Globus pallidus (tissue), 1 donor: ENCODE measurements around the gene HS2ST1.
"Not testable (repeated sequence)": the region's sequence is repeated elsewhere in the genome, so short reads cannot be mapped to it uniquely, and the experiment has no call there.

ENCODE experiments used
- DNase-seq: peaks from one replicate; pipeline ENCODE4 v3.0.0-alpha.2; 2015; ENCODE audit warnings: low spot score

The HS2ST1 gene

DNA sequence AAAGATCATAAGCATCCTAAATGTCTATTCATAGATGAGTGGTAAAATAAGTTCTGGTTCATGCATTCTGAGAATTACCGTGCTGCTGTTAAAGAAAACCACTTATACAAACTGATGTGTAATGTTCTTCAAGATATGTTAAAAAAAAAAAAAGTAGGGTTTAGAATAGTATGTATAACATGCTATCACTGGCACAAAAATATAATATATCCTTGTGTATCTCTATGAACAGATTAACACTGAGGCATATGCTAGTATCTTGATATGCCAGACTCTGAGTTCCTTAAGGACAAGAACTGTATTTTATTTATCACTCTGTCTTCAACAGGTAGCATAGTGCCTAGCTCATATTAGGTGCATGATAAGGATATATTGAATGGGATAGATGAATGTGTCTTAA, 108.9 kb downstream of the HS2ST1 start:
- no peak for DNase-seq

DNA sequence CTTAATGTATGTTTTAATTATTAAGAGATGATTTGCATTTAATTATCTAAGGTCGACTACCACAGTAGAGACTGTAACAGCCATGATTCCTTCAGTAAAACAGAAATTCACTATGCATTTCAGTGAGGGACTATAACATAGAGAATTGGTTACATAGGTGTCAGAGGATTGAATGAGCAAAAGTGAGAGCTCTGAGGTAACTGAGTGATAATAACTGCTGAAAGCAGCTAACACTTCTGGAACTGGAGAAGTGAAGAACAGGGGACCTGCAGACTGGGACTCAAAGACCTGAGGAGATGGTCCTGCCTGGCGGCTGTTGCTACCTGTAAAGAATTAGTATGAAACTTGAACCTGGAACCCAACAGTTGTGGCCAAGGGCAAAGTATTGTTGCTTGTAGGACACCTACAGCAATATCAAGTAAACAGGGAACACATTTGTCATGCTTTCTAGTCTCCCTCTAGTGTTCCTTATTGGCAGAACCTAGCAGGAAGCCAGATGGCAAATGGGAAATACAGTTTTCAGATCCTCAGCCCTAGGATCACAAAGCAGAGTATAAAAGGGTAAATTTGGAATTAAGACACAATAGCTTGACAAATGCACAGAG, 110.6 kb downstream of the HS2ST1 start:
- peak; percentile 11 for DNase-seq

DNA sequence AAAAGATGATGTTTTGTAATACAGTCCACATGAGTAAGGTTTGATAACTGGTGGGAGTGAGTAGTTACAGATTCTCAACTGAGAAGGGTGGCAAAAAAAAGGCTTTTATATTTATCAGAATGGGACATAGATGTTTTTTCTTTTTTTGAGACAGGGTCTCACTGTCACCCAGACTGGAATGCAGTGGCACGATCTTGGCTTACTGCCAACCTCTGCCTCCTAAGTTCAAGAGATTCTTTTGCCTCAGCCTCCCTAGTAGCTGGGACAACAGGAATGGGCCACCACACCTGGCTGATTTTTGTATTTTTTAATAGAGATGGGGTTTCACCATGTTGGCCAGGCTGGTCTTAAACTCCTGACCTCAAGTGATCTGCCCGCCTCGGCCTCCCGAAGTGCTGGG, 113.1 kb downstream of the HS2ST1 start:
- not testable (repeated sequence) for DNase-seq

DNA sequence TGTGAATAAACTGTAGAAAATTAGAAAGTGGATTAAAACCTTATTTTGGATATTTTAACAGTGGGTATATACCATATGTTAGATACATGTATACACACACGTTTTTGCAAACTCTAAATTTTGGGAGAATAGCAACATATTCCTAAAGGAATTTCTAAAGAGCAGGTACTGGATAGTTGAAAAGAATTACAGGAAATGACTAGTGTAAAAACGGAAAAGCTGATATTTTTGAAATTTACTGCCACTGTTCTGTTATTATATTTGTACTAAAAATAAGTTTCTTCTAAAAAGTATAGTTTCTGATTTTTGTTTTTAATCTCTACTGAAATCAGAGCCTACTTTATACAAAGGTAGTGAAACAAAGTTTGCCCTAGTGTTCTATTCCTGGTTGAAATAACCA, 114.1 kb downstream of the HS2ST1 start:
- no peak for DNase-seq

DNA sequence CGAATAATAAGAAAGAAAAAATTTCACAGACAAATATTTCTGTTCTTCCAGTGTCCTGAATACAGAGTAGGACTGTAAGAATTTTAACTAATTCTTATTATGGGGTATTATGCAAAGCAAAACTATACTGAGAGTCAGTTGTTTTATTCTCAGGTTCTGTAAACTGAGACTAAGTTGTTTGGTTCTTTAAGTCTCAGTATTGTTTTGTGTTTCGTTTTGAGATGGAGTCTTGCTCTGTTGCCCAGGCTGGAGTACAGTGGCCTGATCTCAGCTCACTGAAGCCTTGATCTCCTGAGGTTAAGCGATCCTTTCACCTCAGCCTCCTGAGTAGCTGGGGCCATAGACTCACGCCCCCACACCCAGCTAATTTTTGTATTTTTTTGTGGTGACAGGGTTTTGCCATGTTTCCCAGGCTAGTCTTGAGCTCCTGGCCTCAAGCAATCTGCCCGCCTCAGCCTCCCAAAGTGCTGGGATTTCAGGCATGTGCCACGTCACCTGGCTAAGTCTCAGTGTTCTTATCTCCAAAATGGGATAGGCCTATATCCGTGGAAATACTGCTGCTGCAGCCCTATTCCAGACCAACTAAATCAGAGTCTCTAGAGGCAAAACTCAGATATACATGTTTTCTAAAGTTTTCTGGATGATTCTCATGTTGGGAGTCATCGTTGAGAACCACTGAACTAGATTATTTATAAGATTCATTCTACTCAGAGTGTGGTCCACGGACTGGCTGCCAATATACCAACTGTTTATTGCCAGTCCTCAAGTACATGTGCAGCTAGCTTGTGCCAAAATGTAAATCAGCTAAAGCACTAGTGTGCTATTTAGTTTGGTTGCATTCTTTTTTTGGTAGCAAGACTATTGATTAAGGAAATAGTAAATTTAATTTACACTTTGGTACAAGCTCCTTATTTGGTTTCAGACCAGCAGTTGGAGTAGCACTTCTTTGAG, 116.6 kb downstream of the HS2ST1 start:
- no peak for DNase-seq

DNA sequence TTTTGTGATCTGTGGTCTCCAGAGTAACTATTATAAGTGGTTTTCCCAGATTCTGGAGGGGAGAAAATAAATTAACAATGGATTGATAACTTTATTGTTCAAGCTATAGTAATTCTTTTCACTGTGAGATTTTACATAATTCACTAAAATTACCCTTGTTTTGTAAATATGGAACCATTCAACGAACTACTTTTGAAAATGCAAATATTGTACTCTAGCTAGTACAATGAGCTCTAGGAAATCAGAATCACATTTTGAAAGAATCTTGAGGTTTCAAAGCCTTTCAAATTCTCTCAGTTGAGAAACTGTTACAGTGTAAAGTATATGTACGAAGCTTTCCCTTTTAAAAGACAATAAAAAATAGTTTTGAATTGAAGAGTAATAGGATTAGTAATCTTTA, 119.9 kb downstream of the HS2ST1 start:
- no peak for DNase-seq

DNA sequence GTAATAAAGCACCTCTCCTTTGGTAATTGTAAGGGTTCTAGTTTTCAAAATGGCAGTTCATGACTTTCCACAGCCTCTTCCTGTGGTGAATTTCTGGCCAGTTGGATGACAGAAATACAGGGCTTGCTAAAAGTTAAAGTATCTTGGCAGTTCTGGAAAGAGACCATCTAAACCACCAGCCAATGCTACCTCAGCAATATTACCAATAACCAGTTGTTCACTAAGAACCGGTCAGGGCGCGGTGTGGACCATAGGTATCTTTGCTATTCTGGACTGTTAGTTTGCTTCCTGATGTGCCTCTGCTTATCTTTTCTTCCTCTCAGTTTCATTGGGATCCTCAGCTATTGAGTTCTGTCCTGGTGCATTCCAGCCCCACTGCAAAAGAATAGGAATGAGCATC, 124.7 kb downstream of the HS2ST1 start:
- DNase-seq, result no peak

DNA sequence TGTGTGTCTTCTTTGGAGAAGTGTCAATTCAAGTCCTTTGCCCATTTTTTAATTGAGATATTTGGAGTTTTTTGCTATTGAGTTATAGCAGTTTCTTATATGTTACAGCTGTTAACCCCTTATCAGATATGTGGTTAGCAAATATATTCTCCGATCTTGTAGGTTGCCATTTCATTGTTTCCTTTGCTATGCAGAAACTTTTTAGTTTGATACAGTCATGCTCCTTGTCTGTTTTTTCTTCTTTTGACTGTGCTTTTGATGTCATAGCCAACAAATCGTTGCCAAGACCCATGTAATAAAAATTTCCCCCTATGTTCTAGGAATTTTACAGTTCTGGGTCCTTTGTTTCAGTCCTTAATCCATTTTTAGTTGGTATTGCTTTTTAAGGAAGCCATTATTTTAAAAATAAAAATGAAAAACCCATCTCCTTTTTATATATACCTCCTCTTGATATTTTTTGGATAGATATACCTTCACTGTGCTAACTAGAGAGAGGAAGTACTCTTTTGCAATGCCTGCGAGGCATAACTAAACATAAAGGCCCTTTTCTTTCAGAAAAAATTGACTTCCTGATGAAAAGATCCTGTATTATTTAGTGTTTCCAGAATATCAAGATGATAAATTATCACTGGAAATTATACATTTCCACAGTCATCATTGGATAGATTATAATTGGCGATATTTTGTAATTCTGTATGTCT, 127.8 kb downstream of the HS2ST1 start:
- no peak for DNase-seq

DNA sequence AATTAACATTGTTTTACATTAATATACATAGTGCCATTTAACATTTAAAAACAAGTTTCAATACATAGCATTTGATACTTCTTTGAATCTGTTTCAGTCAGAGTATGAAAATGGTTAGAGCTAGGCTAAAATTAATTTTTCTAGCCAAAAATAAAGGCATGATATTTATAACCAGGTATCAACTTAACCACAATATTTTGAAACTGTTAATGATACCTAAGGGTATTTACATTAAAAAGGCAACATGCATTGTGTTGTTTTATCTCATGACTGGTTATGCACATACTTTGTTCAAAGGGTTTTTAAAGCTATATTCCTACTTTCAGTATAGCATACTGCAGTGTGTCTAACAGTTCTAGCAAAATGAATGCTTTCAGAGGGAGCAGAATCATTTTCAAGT, 130.0 kb downstream of the HS2ST1 start:
- no peak for DNase-seq

DNA sequence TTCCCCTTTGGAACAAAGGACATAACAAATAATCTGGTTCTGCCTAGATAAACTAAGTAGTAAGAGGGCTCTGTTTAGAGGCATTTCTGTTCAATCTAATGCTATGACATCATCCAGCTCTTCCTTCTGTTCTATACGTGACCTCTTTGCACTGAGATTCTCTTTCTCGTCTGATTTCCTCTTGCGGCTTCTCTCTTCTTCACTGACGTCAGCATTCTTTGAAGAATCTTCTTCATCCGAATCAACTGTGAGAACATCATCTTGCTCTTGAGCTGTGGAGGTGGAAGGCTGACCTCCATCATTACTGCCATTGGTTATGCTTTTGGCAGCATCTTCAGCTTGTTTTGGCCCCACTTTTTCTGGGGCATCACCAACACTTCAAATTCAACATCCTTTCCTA, 130.4 kb downstream of the HS2ST1 start:
- DNase-seq, result no peak

DNA sequence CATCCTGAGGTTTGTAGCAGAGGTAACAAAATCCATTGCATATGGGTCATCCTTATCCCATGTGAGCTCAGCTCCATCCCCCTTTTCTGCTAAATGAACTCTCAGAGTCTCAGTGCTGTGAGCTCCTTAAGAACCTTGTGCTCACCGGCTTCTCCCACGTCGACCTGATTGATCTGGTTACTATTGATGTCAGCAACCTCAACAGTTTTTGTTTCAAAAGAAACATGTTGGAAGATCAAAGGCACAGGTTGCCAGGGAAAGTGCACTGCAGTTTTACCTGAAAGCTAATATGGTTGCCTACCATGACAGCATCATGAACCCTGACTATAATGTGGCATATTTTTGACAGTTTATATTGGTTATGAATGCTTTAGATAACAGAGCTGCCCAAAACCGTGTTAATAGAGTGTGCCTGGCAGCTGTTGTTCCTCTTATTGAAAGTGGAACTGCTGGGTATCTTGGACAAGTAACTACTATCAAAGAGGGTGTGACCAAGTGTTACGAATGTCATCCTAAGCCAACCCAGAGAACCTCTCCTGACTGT, 131.4 kb downstream of the HS2ST1 start:
- no peak for DNase-seq

DNA sequence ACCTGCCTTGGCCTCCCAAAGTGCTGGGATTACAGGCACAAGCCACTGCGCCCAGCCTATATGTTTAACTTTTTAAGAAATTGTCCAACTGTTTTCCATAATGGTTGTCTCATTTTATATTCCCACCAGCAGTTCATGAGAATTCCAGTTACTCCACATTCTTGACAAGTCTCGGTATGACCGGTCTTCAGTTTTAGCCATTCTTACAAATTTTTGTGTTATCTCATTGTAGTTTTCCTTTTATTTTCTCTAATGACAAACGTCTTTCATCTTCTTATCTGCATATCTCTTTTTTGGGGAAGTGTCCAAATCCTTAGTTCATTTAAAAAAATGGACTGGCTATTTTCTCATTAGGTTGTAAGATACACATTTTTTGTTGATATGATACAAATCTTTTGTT, 132.5 kb downstream of the HS2ST1 start:
- DNase-seq, result no peak

DNA sequence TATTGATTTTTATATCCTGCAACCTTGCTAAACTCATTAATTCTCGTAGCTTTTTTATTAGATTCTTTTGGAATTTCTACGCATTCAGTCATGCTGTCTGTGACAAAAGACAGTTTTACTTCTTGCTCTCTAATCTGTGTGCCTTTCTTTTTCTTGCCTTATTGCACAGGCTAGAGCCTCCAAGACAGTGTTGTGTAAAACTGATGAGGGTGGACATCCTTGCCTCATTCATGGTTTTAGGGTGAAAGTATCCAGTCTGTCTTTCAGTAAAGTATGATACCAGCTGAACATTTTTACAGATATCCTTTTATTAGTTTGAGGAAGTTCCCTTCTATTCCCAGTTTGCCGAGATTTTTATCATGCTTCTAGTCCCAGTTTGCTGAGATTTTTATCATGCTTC, 133.8 kb downstream of the HS2ST1 start:
- no peak for DNase-seq

DNA sequence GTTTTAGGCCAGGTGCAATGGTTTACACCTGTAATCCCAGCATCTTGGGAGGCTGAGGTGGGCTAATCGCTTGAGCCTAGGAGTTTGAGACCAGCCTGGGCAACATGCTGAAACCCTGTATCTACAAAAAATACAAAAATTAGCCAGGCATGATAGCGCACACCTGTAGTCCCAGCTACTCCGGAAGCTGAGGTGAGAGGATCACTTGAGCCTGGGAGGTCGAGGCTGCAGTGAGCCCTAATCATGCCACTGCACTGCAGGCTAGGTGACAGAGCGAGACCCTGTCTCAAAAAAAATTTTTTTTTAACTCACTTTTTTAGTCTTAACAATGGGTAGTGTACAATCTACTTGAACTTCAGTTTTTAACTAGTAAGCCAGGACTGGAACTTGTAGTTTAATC, 137.5 kb downstream of the HS2ST1 start:
- DNase-seq, result no peak

DNA sequence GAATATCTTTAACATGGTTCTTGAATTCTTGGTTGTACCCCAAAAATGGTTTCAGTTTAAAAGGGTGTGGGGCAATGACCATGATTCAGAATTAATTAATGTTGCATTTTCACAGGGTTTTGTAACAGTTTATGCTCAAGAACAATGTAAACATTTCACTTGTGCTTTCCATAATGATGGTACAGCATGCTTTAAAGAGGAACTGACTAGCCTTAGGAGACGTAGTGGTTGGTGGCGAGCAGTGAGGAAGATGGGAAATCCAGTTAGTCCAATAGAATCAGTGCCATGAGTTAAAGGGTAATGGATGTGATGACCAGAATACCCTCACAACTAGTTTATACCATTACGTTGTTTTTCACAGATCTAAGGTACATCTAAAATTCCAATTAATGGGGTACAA, 138.0 kb downstream of the HS2ST1 start:
- DNase-seq, result no peak

DNA sequence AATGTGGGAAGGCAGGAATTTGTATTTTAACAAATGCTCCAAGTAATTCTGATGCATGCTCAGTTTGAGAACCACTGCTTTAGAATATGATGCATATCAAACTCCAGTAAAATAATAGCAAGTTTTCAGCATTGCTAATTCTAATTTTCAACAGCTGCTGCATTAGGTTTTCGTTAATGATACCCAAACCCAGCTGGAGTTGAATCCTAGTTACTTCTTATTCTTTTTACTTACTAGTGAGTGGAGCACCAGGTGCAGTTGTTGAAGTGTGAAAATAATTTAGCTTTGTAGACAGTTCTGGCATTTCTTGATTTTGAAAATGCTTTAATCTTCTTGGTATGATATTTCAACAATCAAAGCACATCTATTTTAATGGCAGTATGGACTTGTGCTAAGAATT, 138.5 kb downstream of the HS2ST1 start:
- no peak for DNase-seq

DNA sequence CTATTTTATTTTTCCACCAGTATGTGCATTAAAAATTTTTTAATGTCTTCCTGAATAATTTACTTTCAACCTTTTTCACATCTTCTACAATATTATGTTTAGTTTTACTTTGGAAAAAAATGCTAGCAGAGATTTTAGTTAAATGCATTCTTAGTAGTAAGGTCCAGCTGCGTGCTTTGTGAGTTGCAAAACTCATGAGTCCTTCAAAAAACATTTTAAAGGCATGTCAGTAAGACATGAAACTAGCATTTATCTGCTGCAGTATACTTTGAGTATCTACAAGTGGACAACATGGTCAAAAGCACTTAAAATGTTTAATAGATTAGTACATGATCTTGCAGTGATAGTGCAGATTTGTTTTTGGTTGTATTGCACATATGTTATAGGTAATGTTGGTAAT, 139.0 kb downstream of the HS2ST1 start:
- no peak for DNase-seq

DNA sequence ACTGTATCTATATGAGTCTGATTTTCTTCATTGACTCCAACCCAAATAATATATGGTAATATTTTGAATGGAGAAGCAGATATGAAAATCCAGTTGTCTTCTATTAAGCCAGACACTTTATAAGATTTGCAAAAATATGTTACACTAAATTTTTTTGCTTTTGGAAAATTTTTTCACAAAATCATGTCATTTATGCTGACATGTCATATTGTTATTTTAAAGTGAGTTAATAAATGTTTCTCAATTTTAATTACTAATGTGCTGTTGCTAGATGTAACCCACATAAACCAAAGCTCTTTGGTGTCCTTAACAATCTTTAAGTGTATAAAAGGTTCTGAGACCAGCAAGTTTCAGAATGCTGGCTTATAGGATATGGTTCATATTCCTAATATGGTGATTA, 142.5 kb downstream of the HS2ST1 start:
- DNase-seq, result no peak

DNA sequence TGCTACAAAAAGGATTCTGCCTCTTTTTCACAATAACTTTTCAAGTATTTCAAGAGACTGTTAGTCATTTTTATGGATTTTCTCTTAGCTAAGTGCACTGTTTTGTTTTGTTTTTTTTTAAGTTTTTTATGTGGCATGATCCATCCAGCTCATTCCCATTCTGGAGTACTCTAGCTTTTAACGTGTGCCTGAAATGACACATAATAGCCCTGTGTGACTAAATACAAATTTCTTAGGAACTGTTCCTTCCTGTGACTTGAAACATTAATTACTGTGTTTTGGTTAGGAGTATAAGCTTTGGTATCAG, 143.9 kb downstream of the HS2ST1 start:
- DNase-seq, result no peak

DNA sequence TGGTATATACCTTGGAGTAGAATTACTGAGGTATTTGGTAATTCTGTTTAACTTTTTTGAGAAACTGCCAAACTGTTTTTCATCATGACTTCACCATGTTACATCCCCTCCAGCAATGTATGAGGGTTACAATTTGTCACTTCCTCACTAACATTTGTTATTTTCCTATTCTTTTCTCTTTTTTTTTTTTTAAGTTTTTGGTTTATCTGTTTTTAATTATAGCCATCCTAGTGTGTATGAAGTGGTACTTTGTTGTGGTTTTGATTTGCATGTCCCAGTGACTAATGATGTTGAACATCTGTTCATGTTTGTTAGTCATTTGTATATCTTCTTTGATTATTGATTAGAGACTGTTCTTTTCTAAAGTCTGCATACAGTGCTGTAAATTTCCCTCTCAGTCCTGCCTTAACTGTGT, 147.3 kb downstream of the HS2ST1 start:
- DNase-seq, result no peak

DNA sequence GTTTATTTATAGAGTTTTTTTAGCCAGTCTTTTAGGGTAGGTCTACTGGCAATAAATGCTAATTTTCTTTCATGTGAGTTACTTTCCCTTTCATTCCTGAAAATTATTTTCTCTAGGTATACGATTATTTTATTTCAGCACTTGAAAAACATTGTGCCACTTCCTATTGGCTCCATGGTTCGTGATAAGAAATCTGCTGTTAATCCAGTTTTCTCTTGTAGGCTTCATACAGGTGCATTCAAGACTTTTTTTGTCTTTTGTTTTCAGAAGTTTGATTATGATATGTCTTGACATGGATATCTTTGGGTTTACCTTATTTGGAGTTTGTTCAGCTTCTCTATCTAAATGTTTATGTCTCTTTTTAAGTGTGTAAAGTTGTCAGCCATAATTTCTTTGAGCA, 148.3 kb downstream of the HS2ST1 start:
- no peak for DNase-seq

DNA sequence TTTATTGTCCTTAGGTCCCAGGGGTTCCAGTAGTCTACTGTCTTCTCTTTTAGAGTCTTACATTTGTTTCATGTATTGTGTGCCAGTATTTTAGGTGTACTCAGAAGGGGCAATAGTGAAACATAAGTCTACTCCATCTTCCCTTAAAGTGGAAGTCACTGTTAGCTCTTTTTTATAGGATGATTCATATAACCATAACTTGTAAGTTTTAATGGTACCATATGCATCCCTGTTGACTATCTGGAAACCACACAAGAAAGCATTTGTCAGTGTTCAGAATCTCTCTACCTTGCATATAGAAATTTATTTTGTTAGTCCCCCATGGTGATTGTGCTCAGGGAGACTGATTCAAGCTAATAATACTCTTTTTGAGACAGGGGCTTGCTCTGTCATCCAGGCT, 149.9 kb downstream of the HS2ST1 start:
- no peak for DNase-seq

DNA sequence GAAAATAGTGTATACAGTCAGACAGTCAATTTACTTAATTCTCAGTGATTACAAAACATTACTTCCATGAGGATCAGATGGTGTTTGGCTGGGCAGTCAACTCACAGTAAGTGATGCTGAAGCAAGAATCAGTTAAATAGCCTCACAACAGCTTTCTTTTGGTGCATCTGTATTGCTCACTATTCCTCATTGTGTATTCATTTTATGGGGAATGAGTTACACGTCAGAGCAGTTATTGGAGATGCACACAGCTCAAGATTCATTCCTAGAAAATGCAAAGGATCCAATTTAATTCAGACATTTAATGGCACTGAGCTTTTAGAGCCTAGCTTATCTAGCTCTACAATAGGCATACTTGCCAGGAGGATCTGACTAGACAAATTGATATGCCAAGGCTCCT, 150.6 kb downstream of the HS2ST1 start:
- no peak for DNase-seq
